Activated CD8-positive, alpha-beta memory T cell treated with anti-CD3 and anti-CD28 coated beads, Interleukin-2, amount 50 U/mL, for 1 hour (primary cell): ENCODE measurements around the gene CYBA.

Experiments
- DNase-seq: peaks from one replicate; pipeline ENCODE4 v3.0.0-alpha.2; 2020; ENCODE audit errors: extremely low read depth

Gene CYBA

GRCh38 chr16:88650749-88651275, at the start of gene CYBA:
TSS of gene CYBA (minus strand) at chr16:88651053. CDS start at chr16:88651013, 40 bp downstream.
- DNase-seq, result peak; percentile 42

- DNase-seq, result no peak
Measured at GRCh38 chr16:88700322-88700635, 49.4 kb upstream of the CYBA start.

GRCh38 chr16:88699180-88699579, 48.3 kb upstream of the CYBA start:
- no peak for DNase-seq

- DNase-seq, result no peak
Measured at GRCh38 chr16:88698646-88699045, 47.8 kb upstream of the CYBA start.

GRCh38 chr16:88697831-88698615, 47.2 kb upstream of the CYBA start:
- DNase-seq, result no peak

GRCh38 chr16:88697116-88697830, 46.4 kb upstream of the CYBA start:
- no peak for DNase-seq

- DNase-seq, result no peak
Measured at GRCh38 chr16:88696441-88696840, 45.6 kb upstream of the CYBA start.

GRCh38 chr16:88695753-88696152, 44.9 kb upstream of the CYBA start:
- DNase-seq, result no peak

- DNase-seq, result no peak
Measured at GRCh38 chr16:88695218-88695617, 44.4 kb upstream of the CYBA start.

GRCh38 chr16:88694221-88695087, 43.6 kb upstream of the CYBA start:
- no peak for DNase-seq

GRCh38 chr16:88693420-88694177, 42.7 kb upstream of the CYBA start:
- no peak for DNase-seq

GRCh38 chr16:88692861-88693260, 42.0 kb upstream of the CYBA start:
- DNase-seq, result no peak

GRCh38 chr16:88691924-88692560, 41.2 kb upstream of the CYBA start:
- DNase-seq, result no peak

- DNase-seq, result no peak
Measured at GRCh38 chr16:88691129-88691813, 40.4 kb upstream of the CYBA start.

- DNase-seq, result no peak
Measured at GRCh38 chr16:88690341-88691128, 39.7 kb upstream of the CYBA start.

- no peak for DNase-seq
Measured at GRCh38 chr16:88688013-88688778, 37.3 kb upstream of the CYBA start.

- no peak for DNase-seq
Measured at GRCh38 chr16:88687676-88688012, 36.8 kb upstream of the CYBA start.

GRCh38 chr16:88687254-88687576, 36.4 kb upstream of the CYBA start:
- DNase-seq, result no peak
